Thymus (tissue), 11 donors: ENCODE data around the gene USP17L18. TPM values are rescaled to one million over a fixed set of nuclear protein-coding genes. Genes with fewer than 3 reads are reported as not detected.
"Not testable (repeated sequence)": the region's sequence is repeated elsewhere in the genome, so short reads cannot be mapped to it uniquely, and the experiment has no call there.

ENCODE experiments used
- DNase-seq, 9 donors: peaks; one replicate each; pipeline ENCODE4 v3.0.0-alpha.2; 2013; ENCODE audit warnings: low spot score in 9 of 9, low read depth in 6 of 9, missing footprints in 1 of 9
- H3K27ac ChIP-seq, 2 donors: one replicate each; pipeline ENCODE4 v1.5.1; 2013; ENCODE audit warnings: control low read depth in 1 of 2, low read depth in 1 of 2, low read length in 1 of 2, mild to moderate bottlenecking in 1 of 2, moderate library complexity in 1 of 2
- H3K27me3 ChIP-seq, 2 donors: one replicate each; pipeline ENCODE4 v1.5.1; 2013; ENCODE audit warnings: low read length in 1 of 2; ENCODE audit not compliant: control insufficient read depth in 2 of 2, insufficient read depth in 1 of 2
- H3K36me3 ChIP-seq, 2 donors: one replicate each; pipeline ENCODE4 v1.5.1; 2013; ENCODE audit warnings: low read length in 1 of 2, mild to moderate bottlenecking in 1 of 2, moderate library complexity in 1 of 2; ENCODE audit not compliant: control insufficient read depth in 2 of 2, insufficient read depth in 2 of 2
- H3K4me1 ChIP-seq, 2 donors: one replicate each; pipeline ENCODE4 v1.5.1; 2013; ENCODE audit warnings: low read length in 2 of 2; ENCODE audit not compliant: control insufficient read depth in 2 of 2, insufficient read depth in 2 of 2
- H3K4me3 ChIP-seq, 2 donors: one replicate each; pipeline ENCODE4 v1.5.1; 2013; ENCODE audit warnings: low read length in 2 of 2, control low read depth in 1 of 2, mild to moderate bottlenecking in 1 of 2
- H3K9me3 ChIP-seq, 2 donors: one replicate each; pipeline ENCODE4 v1.5.1; 2013; ENCODE audit warnings: low read length in 1 of 2, mild to moderate bottlenecking in 1 of 2; ENCODE audit not compliant: control insufficient read depth in 2 of 2, insufficient read depth in 1 of 2
- WGBS: extraction: QIAGEN DNeasy Blood & Tissue Kit; methylation state at CpG from one replicate; pipeline ENCODE4 v1.1.7; 2013; 5-methylcytosine and 5-hydroxymethylcytosine counted together
- polyA plus RNA-seq: library from polyadenylated mRNA; stranded (reverse); fragments of 200-250 nt; gene quantifications from one replicate; pipeline ENCODE4 v1.2.3, GENCODE V29; 2013
- total RNA-seq: library from RNA; stranded (reverse); fragments of 120-200 nt; gene quantifications from one replicate; pipeline ENCODE4 v1.2.4, GENCODE V29; 2013
- donor health status: healthy.

Gene USP17L18
- total and polyA plus RNA-seq, 2 donors = not detected

DNA sequence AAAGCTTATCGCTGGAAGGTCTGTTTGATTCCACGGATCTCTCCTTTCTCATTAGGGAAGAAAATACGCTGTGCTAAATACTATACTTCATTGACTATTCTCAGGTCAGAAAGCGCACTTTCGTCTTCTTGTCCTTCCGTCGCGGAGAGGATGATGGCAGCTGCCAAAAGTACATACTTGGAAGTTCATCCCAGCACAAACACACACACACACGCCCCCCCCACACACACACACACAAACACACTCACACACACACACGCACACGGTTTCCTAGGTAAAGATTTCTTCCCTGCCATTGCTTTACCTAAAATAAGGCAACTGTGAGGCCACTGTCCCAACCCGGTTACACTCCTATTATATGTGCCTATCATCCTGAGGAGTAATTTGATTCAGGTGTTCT lies 10.0 kb upstream of the USP17L18 start:
- DNase-seq, H3K27ac ChIP-seq, H3K36me3 ChIP-seq, H3K9me3 ChIP-seq, H3K4me3 ChIP-seq, H3K27me3 ChIP-seq, H3K4me1 ChIP-seq: not testable (repeated sequence)
- 91% methylated on average over 11 of the region's 12 CpGs for WGBS

- H3K27ac ChIP-seq, H3K9me3 ChIP-seq, DNase-seq, H3K27me3 ChIP-seq, H3K36me3 ChIP-seq, H3K4me1 ChIP-seq, H3K4me3 ChIP-seq: not testable (repeated sequence)
- 93% methylated on average over 5 of the region's 14 CpGs for WGBS
These were observed 4.9 kb upstream of the USP17L18 start, which contains the start of gene USP17L17 for GRCh38 chr4:9243579-9243978. Gene USP17L17 (plus strand): TSS chr4:9243879. CDS start chr4:9243879, 0 bp downstream.

GRCh38 chr4:9253078-9253477 lies 4.6 kb downstream of the USP17L18 start, which contains the start of gene USP17L19:
Gene USP17L19 (plus strand): TSS chr4:9253378. CDS start chr4:9253378, 0 bp downstream.
- H3K36me3 ChIP-seq, H3K4me3 ChIP-seq, H3K27ac ChIP-seq, DNase-seq, H3K9me3 ChIP-seq, H3K27me3 ChIP-seq, H3K4me1 ChIP-seq: not testable (repeated sequence)
- no CpG with 5 or more reads among the region's 13 CpGs for WGBS

- H3K4me1 ChIP-seq, H3K36me3 ChIP-seq, H3K9me3 ChIP-seq, H3K27ac ChIP-seq, H3K4me3 ChIP-seq, H3K27me3 ChIP-seq, DNase-seq: not testable (repeated sequence)
- no CpG with 5 or more reads among the region's 15 CpGs for WGBS
These were observed 9.4 kb downstream of the USP17L18 start, which contains the start of gene USP17L20 for GRCh38 chr4:9257824-9258223. Gene USP17L20 (plus strand): TSS chr4:9258124. CDS start chr4:9258124, 0 bp downstream.

- H3K27me3 ChIP-seq, H3K9me3 ChIP-seq, H3K4me1 ChIP-seq, DNase-seq, H3K36me3 ChIP-seq, H3K4me3 ChIP-seq, H3K27ac ChIP-seq: not testable (repeated sequence)
- no CpG with 5 or more reads among the region's 13 CpGs for whole genome bisulfite sequencing
These were observed 14.1 kb downstream of the USP17L18 start, which contains the start of gene USP17L21 for GRCh38 chr4:9262572-9262971. Gene USP17L21 (plus strand): TSS chr4:9262872. CDS start chr4:9262872, 0 bp downstream.

GRCh38 chr4:9267319-9267718 lies 18.9 kb downstream of the USP17L18 start, which contains the start of gene USP17L22:
Gene USP17L22 (plus strand): TSS chr4:9267619. CDS start chr4:9267619, 0 bp downstream.
- WGBS = no CpG with 5 or more reads among the region's 15 CpGs
- not testable (repeated sequence) for H3K27me3 ChIP-seq

GRCh38 chr4:9271719-9272118 lies 23.3 kb downstream of the USP17L18 start:
- DNase-seq, H3K4me1 ChIP-seq, H3K4me3 ChIP-seq, H3K27ac ChIP-seq, H3K9me3 ChIP-seq, H3K36me3 ChIP-seq, H3K27me3 ChIP-seq: not testable (repeated sequence)
- 92% methylated on average over 5 of the region's 10 CpGs for WGBS

More at GRCh38 chr4:9267319-9267718, 18.9 kb downstream of the USP17L18 start, which contains the start of gene USP17L22:
- not testable (repeated sequence) for H3K9me3 ChIP-seq, H3K36me3 ChIP-seq, H3K4me1 ChIP-seq, DNase-seq, H3K4me3 ChIP-seq, H3K27ac ChIP-seq

Other genes starting within 250 kb of the USP17L18 start
- gene FAM90A26, start 78.2 kb upstream of the USP17L18 start, total RNA-seq = not detected
- 0.02 TPM for gene FAM90A26, start 78.2 kb upstream of the USP17L18 start, polyA plus RNA-seq
- not detected for gene USP17L10, start 38.0 kb upstream of the USP17L18 start, total RNA-seq
- not detected for gene USP17L10, start 38.0 kb upstream of the USP17L18 start, polyA plus RNA-seq
- gene USP17L11, start 33.2 kb upstream of the USP17L18 start, total RNA-seq = not detected
- gene USP17L11, start 33.2 kb upstream of the USP17L18 start, polyA plus RNA-seq = not detected
- gene USP17L12, start 28.5 kb upstream of the USP17L18 start, total RNA-seq = not detected
- not detected for gene USP17L12, start 28.5 kb upstream of the USP17L18 start, polyA plus RNA-seq
- gene USP17L13, start 23.7 kb upstream of the USP17L18 start, total RNA-seq = not detected
- gene USP17L13, start 23.7 kb upstream of the USP17L18 start, polyA plus RNA-seq = not detected
- not detected for gene USP17L15, start 14.2 kb upstream of the USP17L18 start, total RNA-seq
- gene USP17L15, start 14.2 kb upstream of the USP17L18 start, polyA plus RNA-seq = 0.02 TPM
- not detected for gene USP17L17, start 4.8 kb upstream of the USP17L18 start, total RNA-seq
- not detected for gene USP17L17, start 4.8 kb upstream of the USP17L18 start, polyA plus RNA-seq
- gene USP17L19, start 4.7 kb downstream of the USP17L18 start, total RNA-seq = not detected
- gene USP17L19, start 4.7 kb downstream of the USP17L18 start, polyA plus RNA-seq = not detected
- gene USP17L20, start 9.5 kb downstream of the USP17L18 start, total RNA-seq = not detected
- not detected for gene USP17L20, start 9.5 kb downstream of the USP17L18 start, polyA plus RNA-seq
- not detected for gene USP17L21, start 14.2 kb downstream of the USP17L18 start, total RNA-seq
- gene USP17L21, start 14.2 kb downstream of the USP17L18 start, polyA plus RNA-seq = not detected
- not detected for gene USP17L22, start 19.0 kb downstream of the USP17L18 start, total RNA-seq
- gene USP17L22, start 19.0 kb downstream of the USP17L18 start, polyA plus RNA-seq = not detected
- gene USP17L24, start 76.5 kb downstream of the USP17L18 start, total RNA-seq = not detected
- not detected for gene USP17L24, start 76.5 kb downstream of the USP17L18 start, polyA plus RNA-seq
- gene USP17L25, start 81.3 kb downstream of the USP17L18 start, total RNA-seq = not detected
- gene USP17L25, start 81.3 kb downstream of the USP17L18 start, polyA plus RNA-seq = not detected
- not detected for gene USP17L26, start 86.0 kb downstream of the USP17L18 start, total RNA-seq
- not detected for gene USP17L26, start 86.0 kb downstream of the USP17L18 start, polyA plus RNA-seq
- gene USP17L5, start 90.8 kb downstream of the USP17L18 start, total RNA-seq = not detected
- not detected for gene USP17L5, start 90.8 kb downstream of the USP17L18 start, polyA plus RNA-seq
- gene USP17L27, start 95.5 kb downstream of the USP17L18 start, total RNA-seq = not detected
- gene USP17L27, start 95.5 kb downstream of the USP17L18 start, polyA plus RNA-seq = not detected
- gene USP17L28, start 100.3 kb downstream of the USP17L18 start, total RNA-seq = not detected
- gene USP17L28, start 100.3 kb downstream of the USP17L18 start, polyA plus RNA-seq = not detected
- not detected for gene USP17L29, start 105.0 kb downstream of the USP17L18 start, total RNA-seq
- not detected for gene USP17L29, start 105.0 kb downstream of the USP17L18 start, polyA plus RNA-seq
- not detected for gene USP17L30, start 114.5 kb downstream of the USP17L18 start, total RNA-seq
- not detected for gene USP17L30, start 114.5 kb downstream of the USP17L18 start, polyA plus RNA-seq
- not detected for gene DEFB131A, start 195.8 kb downstream of the USP17L18 start, total RNA-seq
- not detected for gene DEFB131A, start 195.8 kb downstream of the USP17L18 start, polyA plus RNA-seq